Endothelial cell (in vitro differentiated cells): ENCODE measurements around the gene GRAMD4. TPM values are rescaled to one million over a fixed set of nuclear protein-coding genes. Genes with fewer than 3 reads are reported as not detected.

ENCODE experiments used
- DNase-seq: peaks from one replicate; pipeline ENCODE4 v3.0.0; 2021; ENCODE audit warnings: low spot score
- H3K27ac Mint-ChIP-seq: one replicate; pipeline ENCODE4 v1.8.0; 2021; ENCODE audit warnings: mixed read lengths, inconsistent platforms; ENCODE audit not compliant: unreplicated experiment
- H3K27me3 Mint-ChIP-seq: one replicate; pipeline ENCODE4 v1.8.0; 2021; ENCODE audit warnings: mild to moderate bottlenecking, moderate library complexity, mixed read lengths, inconsistent platforms; ENCODE audit not compliant: unreplicated experiment
- H3K36me3 Mint-ChIP-seq: one replicate; pipeline ENCODE4 v1.8.0; 2021; ENCODE audit warnings: mild to moderate bottlenecking, low read depth, mixed read lengths, inconsistent platforms; ENCODE audit not compliant: unreplicated experiment
- H3K4me1 Mint-ChIP-seq: one replicate; pipeline ENCODE4 v1.8.0; 2021; ENCODE audit warnings: mild to moderate bottlenecking, mixed read lengths, inconsistent platforms; ENCODE audit not compliant: unreplicated experiment
- H3K4me3 Mint-ChIP-seq: one replicate; pipeline ENCODE4 v1.8.0; 2021; ENCODE audit warnings: mild to moderate bottlenecking, mixed read lengths, inconsistent platforms; ENCODE audit not compliant: unreplicated experiment
- H3K9me3 Mint-ChIP-seq: one replicate; pipeline ENCODE4 v1.8.0; 2021; ENCODE audit warnings: mixed read lengths, inconsistent platforms; ENCODE audit not compliant: unreplicated experiment
- CTCF ChIP-seq: fragments of 200-600 bp; sonication (generic); IDR thresholded peaks from one replicate; pipeline ENCODE4 v1.5.0; 2021; ENCODE audit warnings: antibody characterized with exemption; ENCODE audit not compliant: unreplicated experiment
- total RNA-seq: library from RNA; stranded (reverse); fragmentation: NEBNext Ultra II Directional; extraction: Animal tissue kit (Norgen Biotek cat#: 25700); gene quantifications from one replicate; pipeline ENCODE4 v1.2.1, GENCODE V29; 2021; ENCODE audit not compliant: unreplicated experiment

The GRAMD4 gene
- total RNA-seq, 1 donor from 2014 or later: 42.7 TPM

DNA sequence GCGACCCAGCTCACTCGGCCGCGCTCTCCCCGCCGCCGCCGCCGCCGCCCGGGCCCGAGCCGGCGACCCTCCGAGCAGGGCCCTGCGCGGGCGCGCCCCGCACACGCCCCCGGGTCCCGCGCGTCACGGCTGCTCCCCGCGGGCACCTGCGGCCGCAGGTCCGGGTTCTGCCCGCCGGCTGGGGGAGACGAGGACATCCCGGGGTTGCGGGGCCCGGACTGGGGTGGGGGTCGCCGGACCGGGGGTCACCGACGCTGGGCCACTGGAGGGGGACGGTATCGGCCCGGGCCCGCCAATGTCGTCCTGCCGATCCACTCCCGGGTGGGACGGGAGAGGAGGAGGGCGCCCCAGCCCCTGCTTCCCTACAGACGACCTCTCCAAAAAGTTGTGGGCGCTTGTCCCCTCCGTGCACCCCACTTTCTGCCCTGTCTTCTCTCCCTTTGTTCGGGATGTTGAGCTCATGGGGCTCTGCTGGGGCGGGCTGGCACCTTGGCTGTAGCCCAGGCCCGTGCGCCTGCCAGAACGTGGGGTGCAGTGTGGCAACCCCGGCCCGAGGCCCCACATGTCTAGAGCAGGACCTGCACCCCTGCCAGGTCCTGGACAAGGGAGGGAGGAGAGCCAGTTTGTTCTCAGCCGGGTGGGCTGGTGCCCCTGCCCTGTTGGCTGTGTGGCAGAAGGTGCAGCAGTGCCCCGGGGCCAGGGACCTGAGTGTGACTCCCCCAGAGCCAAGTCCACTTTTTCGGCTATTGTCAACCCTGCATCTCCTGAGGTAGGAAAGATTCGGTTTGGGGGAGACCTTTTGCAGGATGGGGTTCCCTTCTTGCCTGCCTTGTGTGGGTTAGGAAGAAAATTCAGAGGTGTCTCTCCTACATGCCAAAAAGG, 42.6 kb upstream of the GRAMD4 start:
- no peaks in the 10 kb centered on the region for H3K9me3 Mint-ChIP-seq
- DNase-seq: no peak
- peaks cover 12% of the 10 kb centered on the region for H3K27me3 Mint-ChIP-seq
- H3K4me1 Mint-ChIP-seq: peaks cover 23% of the 10 kb centered on the region
- TF ChIP-seq CTCF: no peak
- H3K27ac Mint-ChIP-seq: no peak overlapping the region
- H3K36me3 Mint-ChIP-seq: peaks cover 4% of the 10 kb centered on the region
- peak overlapping the region; percentile 93 for H3K4me3 Mint-ChIP-seq

- DNase-seq: no peak
- H3K27me3 Mint-ChIP-seq: peaks cover 12% of the 10 kb centered on the region
- no peak overlapping the region for H3K27ac Mint-ChIP-seq
- H3K4me1 Mint-ChIP-seq: peaks cover 23% of the 10 kb centered on the region
- TF ChIP-seq CTCF: no peak
- peaks cover 4% of the 10 kb centered on the region for H3K36me3 Mint-ChIP-seq
- peak overlapping the region; percentile 93 for H3K4me3 Mint-ChIP-seq
- no peaks in the 10 kb centered on the region for H3K9me3 Mint-ChIP-seq
These were observed 41.8 kb upstream of the GRAMD4 start for GRCh38 chr22:46578251-46578823.

DNA sequence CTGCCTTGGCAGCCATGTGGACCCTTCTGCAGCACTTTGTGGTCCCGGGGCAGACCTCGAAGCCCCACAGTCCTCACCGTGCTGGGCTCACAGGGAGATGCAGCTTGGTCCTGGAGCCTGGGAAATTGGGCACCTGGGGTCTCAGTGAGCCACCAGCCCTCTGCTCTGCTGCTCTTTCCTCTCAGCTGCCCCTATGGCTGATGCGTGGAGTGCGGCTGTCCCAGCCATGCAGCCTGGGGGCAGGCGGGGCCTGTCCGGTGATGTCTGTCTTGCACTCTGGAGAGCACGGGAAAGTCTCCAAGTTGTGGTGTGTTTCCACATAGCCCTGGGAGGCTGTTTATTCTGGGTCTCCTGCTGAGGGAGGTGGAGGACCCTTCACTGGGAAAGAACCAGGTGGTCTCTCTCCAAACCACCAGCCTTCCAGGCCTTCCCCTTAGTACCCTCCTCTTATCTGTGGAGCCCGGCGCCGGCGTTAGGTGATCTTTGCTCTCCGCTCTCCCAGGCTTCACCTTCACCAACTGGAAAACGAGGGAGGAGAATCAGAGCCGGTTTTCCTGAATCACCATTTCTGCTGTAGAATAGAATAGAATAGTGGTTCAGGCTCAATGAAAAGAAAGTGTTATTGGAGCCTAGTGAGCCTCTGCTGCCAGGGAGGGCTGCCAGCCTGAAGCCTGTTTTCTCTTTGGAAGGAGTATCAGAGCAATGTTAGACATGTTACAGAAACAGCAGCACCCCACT, 41.2 kb upstream of the GRAMD4 start:
- H3K36me3 Mint-ChIP-seq: peaks cover 4% of the 10 kb centered on the region
- no peak for DNase-seq
- H3K27me3 Mint-ChIP-seq: peaks cover 12% of the 10 kb centered on the region
- H3K27ac Mint-ChIP-seq: peak overlapping the region; percentile 27
- H3K4me1 Mint-ChIP-seq: peaks cover 23% of the 10 kb centered on the region
- TF ChIP-seq CTCF: no peak
- peak overlapping the region; percentile 64 for H3K4me3 Mint-ChIP-seq
- H3K9me3 Mint-ChIP-seq: no peaks in the 10 kb centered on the region

GRCh38 chr22:46579751-46580449, 40.3 kb upstream of the GRAMD4 start:
- Mint-ChIP-seq H3K4me3 (no peak overlapping the region), H3K36me3 (no peaks in the 10 kb centered on the region), H3K27me3 (peaks cover 7% of the 10 kb centered on the region), H3K4me1 (peaks cover 20% of the 10 kb centered on the region), H3K9me3 (no peaks in the 10 kb centered on the region), H3K27ac (no peak overlapping the region)
- TF ChIP-seq CTCF: no peak
- DNase-seq: no peak
